NCI-H510A (cell line): ENCODE data around the gene TPSD1.
"Not testable (repeated sequence)": the region's sequence is repeated elsewhere in the genome, so short reads cannot be mapped to it uniquely, and the experiment has no call there.

Source experiments
- DNase-seq: peaks from one replicate; lab custom pipeline; 2025; lab: John Stamatoyannopoulos, UW

The TPSD1 gene

GRCh38 chr16:1241081-1241480, 14.8 kb upstream of the TPSD1 start:
- not testable (repeated sequence) for DNase-seq

- DNase-seq: not testable (repeated sequence)
Observed at GRCh38 chr16:1243363-1243762, 12.5 kb upstream of the TPSD1 start.

- not testable (repeated sequence) for DNase-seq
Observed at GRCh38 chr16:1243907-1244850, 11.7 kb upstream of the TPSD1 start.

- no peak for DNase-seq
Observed at GRCh38 chr16:1244881-1245280, 11.0 kb upstream of the TPSD1 start.

GRCh38 chr16:1245452-1246020, 10.3 kb upstream of the TPSD1 start:
- no peak for DNase-seq

GRCh38 chr16:1247903-1248537, 7.8 kb upstream of the TPSD1 start:
- not testable (repeated sequence) for DNase-seq

- DNase-seq: not testable (repeated sequence)
Observed at GRCh38 chr16:1249031-1249755, 6.7 kb upstream of the TPSD1 start.

GRCh38 chr16:1253701-1254364, 2.0 kb upstream of the TPSD1 start:
- DNase-seq: not testable (repeated sequence)

- DNase-seq: not testable (repeated sequence)
Observed at GRCh38 chr16:1254821-1255220, 1.0 kb upstream of the TPSD1 start.

- DNase-seq: not testable (repeated sequence)
Observed at GRCh38 chr16:1256296-1256873, 516 bp downstream of the TPSD1 start.

- DNase-seq: no peak
Observed at GRCh38 chr16:1256874-1257322, 1.0 kb downstream of the TPSD1 start.

- DNase-seq: no peak
Observed at GRCh38 chr16:1257561-1258224, 1.8 kb downstream of the TPSD1 start.

GRCh38 chr16:1258225-1258600, 2.3 kb downstream of the TPSD1 start:
- no peak for DNase-seq

GRCh38 chr16:1258906-1259759, 3.3 kb downstream of the TPSD1 start:
- DNase-seq: no peak

- no peak for DNase-seq
Observed at GRCh38 chr16:1259760-1260068, 3.8 kb downstream of the TPSD1 start.

- no peak for DNase-seq
Observed at GRCh38 chr16:1260101-1260680, 4.3 kb downstream of the TPSD1 start.

GRCh38 chr16:1261131-1261892, 5.4 kb downstream of the TPSD1 start:
- DNase-seq: no peak

GRCh38 chr16:1262210-1262845, 6.5 kb downstream of the TPSD1 start:
- DNase-seq: no peak
